Activated naive CD4-positive, alpha-beta T cell treated with anti-CD3 and anti-CD28 coated beads for 36 hours (primary cell): ENCODE results near the gene TEAD4. TPM values are rescaled to one million over a fixed set of nuclear protein-coding genes. Genes with fewer than 3 reads are reported as not detected.

ENCODE experiments used
- CTCF ChIA-PET: fragments of 350-600 bp; sonication (Branson Sonifier 250); formaldehyde crosslinking; loops from one replicate; lab custom pipeline; 2021; ENCODE audit warnings: antibody characterized with exemption; lab: Charles Lee
- DNase-seq: peaks from one replicate; pipeline ENCODE4 v3.0.0-alpha.2; 2020
- H3K27ac Mint-ChIP-seq: one replicate; pipeline ENCODE4 v1.8.0; 2021; ENCODE audit warnings: mild to moderate bottlenecking, mixed read lengths
- H3K27me3 Mint-ChIP-seq: one replicate; pipeline ENCODE4 v1.8.0; 2021; ENCODE audit warnings: low read depth, mixed read lengths
- H3K36me3 Mint-ChIP-seq: one replicate; pipeline ENCODE4 v1.8.0; 2021; ENCODE audit warnings: low read depth, mixed read lengths
- H3K4me1 Mint-ChIP-seq: one replicate; pipeline ENCODE4 v1.8.0; 2021; ENCODE audit warnings: low read depth, mixed read lengths
- H3K4me3 Mint-ChIP-seq: one replicate; pipeline ENCODE4 v1.8.0; 2021; ENCODE audit warnings: mild to moderate bottlenecking, moderate library complexity, mixed read lengths
- H3K9me3 Mint-ChIP-seq: one replicate; pipeline ENCODE4 v1.8.0; 2021; ENCODE audit warnings: mixed read lengths
- intact Hi-C: fragments of 100-400 bp; cut with micrococcal nuclease; formaldehyde crosslinking; loops from one replicate; pipeline ENCODE4 v1.15.1; 2023
- total RNA-seq, 2 experiments: library from RNA; stranded (reverse); gene quantifications; one replicate each; pipeline ENCODE4 v1.2.3, GENCODE V29; 2021

TEAD4 gene
- total RNA-seq, 2 experiments from 2014 or later = 3.7 to 4.5 TPM

DNA sequence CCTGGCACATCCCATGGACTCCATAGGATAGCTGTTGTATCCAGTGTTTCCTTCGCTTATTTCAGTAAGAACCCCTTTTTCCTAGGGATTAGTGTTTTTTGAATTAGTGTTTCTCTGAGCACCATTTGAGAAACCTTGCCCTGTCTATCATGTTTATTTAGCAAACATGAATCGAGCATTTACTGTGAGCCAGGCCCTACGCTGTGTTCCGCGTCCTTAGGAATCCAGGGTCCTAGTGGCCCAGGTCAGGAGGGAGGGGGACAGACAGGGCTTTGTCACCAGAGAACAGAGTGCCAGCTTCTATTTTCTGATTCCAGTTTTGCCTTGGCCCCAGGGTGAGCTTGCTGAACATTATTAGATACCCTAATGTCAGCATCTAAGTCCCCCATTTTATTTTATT is 2.5 kb downstream of the TEAD4 start:
- no peak overlapping the region for H3K27ac Mint-ChIP-seq
- intact Hi-C loops = loop anchor here (5.0 kb wide), 1 partner anchor 81 kb away; no protein-coding TSS in a partner anchor
- H3K4me1 Mint-ChIP-seq = peaks cover 15% of the 10 kb centered on the region
- H3K4me3 Mint-ChIP-seq = no peak overlapping the region
- no peaks in the 10 kb centered on the region for H3K36me3 Mint-ChIP-seq
- CTCF ChIA-PET = no interaction called here
- H3K9me3 Mint-ChIP-seq = no peaks in the 10 kb centered on the region
- H3K27me3 Mint-ChIP-seq = peaks cover 60% of the 10 kb centered on the region
- no peak for DNase-seq

DNA sequence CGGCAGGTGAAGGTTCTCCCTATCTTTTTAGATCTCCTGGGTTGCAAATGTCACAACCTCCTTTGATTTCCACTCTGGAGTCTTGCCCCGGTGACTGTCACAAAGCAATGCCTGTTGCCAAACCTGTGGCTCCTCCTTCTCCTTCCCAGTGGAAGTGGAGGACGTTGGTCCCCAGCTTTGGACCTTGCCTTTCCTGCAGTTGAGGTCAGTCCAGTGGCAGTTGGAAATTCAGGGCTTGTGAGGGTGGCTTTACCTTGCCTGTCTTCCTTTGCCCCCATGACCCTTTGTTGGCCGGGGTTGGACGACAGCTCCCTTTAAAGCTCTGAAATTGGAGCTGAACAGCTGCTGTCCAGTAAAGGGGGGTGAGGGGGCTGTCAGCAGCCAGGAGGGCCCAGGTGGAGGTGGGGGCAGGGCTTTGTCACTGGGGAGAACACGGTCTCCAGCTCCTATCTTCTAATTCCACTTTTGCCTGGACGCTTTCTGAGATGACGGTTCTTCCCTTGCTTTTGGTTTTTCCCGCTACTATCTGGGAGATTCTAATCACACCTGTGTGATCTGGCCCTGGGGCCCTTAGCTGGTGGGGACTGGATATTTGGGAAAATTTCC is 4.1 kb downstream of the TEAD4 start:
- H3K27ac Mint-ChIP-seq = no peak overlapping the region
- H3K4me3 Mint-ChIP-seq = no peak overlapping the region
- CTCF ChIA-PET = interaction anchor here (0.6 to 0.7 kb wide), 2 partner anchors 158 to 280 kb away, joined by 3 to 4 read pairs; no protein-coding TSS in a partner anchor
- H3K36me3 Mint-ChIP-seq = no peaks in the 10 kb centered on the region
- H3K9me3 Mint-ChIP-seq = no peaks in the 10 kb centered on the region
- peaks cover 15% of the 10 kb centered on the region for H3K4me1 Mint-ChIP-seq
- DNase-seq = no peak
- H3K27me3 Mint-ChIP-seq = peaks cover 49% of the 10 kb centered on the region
- intact Hi-C loops = loop anchor here (5.0 kb wide), 1 partner anchor 79 kb away; no protein-coding TSS in a partner anchor

DNA sequence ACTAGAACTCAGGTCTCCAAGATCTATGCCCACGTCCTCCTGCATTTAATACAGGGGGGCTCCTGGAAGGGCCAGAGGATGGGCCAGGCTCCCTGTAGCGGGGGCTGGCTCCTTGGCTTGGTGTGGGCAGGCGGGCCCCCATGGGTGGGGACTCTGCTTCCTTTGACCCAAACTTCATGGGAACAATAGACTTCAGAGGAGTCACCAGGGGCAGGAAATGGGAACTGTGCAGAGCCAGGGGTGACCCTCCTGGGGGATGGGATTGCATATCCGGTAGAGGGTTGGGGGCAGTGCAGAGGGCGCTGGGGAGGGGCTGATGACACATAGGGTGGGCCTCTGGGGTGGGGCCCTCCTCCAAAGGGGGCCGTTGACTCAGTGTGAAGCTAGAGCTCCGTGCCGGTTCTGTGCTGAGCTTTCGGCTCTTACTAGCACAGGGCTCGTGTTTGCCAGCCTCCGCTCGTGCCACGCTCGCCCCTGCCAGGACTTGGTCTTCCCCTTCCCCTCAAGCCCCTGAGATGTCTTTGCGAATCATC is 4.6 kb downstream of the TEAD4 start:
- no peak for DNase-seq
- H3K27me3 Mint-ChIP-seq = peaks cover 44% of the 10 kb centered on the region
- peaks cover 12% of the 10 kb centered on the region for H3K4me1 Mint-ChIP-seq
- no peaks in the 10 kb centered on the region for H3K9me3 Mint-ChIP-seq
- H3K4me3 Mint-ChIP-seq = no peak overlapping the region
- H3K27ac Mint-ChIP-seq = no peak overlapping the region
- CTCF ChIA-PET = interaction anchor here (0.6 to 0.7 kb wide), 2 partner anchors 158 to 281 kb away, joined by 3 to 4 read pairs; no protein-coding TSS in a partner anchor
- H3K36me3 Mint-ChIP-seq = no peaks in the 10 kb centered on the region
- intact Hi-C loops = loop anchor here (5.0 kb wide), 1 partner anchor 78 kb away; no protein-coding TSS in a partner anchor

DNA sequence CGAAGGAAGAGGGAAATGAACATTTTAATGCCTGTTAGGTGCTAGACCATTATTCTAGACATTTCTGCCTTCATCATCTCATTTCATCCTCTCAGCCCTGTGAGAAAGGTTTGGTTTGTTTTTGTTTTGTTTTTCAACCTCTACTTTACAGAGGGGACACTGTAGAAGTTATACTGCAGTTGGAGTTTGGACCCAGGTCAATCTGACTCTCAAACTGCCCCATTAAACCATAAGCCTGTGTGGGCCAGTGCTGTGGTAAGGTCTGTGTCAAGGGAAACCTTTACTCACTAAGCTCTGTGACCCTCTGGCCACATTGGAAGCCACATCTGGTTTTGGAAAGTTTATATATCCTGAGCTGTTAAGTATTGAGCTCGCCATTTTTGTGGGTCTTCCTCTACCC is 8.5 kb downstream of the TEAD4 start:
- H3K27me3 Mint-ChIP-seq = peaks cover 24% of the 10 kb centered on the region
- no peak for DNase-seq
- H3K4me1 Mint-ChIP-seq = no peaks in the 10 kb centered on the region
- no peak overlapping the region for H3K4me3 Mint-ChIP-seq
- no peak overlapping the region for H3K27ac Mint-ChIP-seq
- CTCF ChIA-PET = no interaction called here
- no peaks in the 10 kb centered on the region for H3K36me3 Mint-ChIP-seq
- no peaks in the 10 kb centered on the region for H3K9me3 Mint-ChIP-seq
- intact Hi-C loops = no loop called here

DNA sequence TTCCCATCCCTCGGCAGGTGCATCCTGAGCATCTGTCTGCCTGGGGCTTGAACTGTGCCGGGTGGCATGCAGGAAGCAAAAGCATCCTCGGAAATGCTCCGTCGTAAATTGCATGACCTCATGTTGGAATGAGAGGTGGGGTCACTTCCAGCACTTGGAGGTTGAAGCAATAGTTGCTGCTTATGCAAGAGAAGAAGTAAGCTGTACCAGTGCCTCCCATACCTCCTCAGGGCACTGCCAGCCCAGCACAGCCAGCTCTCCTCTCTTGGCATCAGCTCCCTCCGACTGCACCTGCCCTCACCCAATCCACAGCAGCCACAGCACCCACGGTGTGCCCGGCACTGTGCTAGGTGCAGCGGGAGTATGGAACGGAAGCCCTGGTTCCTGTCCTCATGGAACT is 11.5 kb downstream of the TEAD4 start:
- CTCF ChIA-PET = no interaction called here
- H3K27ac Mint-ChIP-seq = no peak overlapping the region
- DNase-seq = no peak
- peaks cover 12% of the 10 kb centered on the region for H3K27me3 Mint-ChIP-seq
- intact Hi-C loops = no loop called here
- H3K4me3 Mint-ChIP-seq = no peak overlapping the region
- no peaks in the 10 kb centered on the region for H3K9me3 Mint-ChIP-seq
- H3K36me3 Mint-ChIP-seq = no peaks in the 10 kb centered on the region
- no peaks in the 10 kb centered on the region for H3K4me1 Mint-ChIP-seq

DNA sequence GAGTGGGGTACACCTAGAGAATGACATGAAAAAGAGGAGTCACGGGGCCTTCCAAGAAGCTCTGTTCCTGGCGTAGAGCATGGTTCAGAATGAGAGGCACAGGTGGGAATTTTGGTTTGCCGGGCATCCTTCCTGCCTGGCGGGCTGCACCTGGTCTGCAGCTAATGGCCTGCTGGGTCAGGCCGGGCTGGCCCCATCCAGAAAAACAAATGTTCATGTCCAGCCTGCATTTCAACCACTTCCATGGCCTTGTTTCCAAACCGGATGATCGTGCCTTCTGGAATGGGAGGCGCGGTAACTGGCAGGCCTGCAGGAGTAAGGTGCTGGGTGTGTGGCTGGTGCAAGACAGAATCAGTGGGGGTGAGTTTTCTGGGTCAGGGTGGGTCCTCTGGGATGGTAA is 14.4 kb downstream of the TEAD4 start:
- H3K9me3 Mint-ChIP-seq = no peaks in the 10 kb centered on the region
- intact Hi-C loops = no loop called here
- no peaks in the 10 kb centered on the region for H3K4me1 Mint-ChIP-seq
- no peak overlapping the region for H3K4me3 Mint-ChIP-seq
- CTCF ChIA-PET = interaction anchor here (0.6 kb wide), 1 partner anchor 229 kb away, joined by 4 read pairs; no protein-coding TSS in a partner anchor
- no peaks in the 10 kb centered on the region for H3K36me3 Mint-ChIP-seq
- H3K27me3 Mint-ChIP-seq = peaks cover 8% of the 10 kb centered on the region
- no peak for DNase-seq
- no peak overlapping the region for H3K27ac Mint-ChIP-seq

DNA sequence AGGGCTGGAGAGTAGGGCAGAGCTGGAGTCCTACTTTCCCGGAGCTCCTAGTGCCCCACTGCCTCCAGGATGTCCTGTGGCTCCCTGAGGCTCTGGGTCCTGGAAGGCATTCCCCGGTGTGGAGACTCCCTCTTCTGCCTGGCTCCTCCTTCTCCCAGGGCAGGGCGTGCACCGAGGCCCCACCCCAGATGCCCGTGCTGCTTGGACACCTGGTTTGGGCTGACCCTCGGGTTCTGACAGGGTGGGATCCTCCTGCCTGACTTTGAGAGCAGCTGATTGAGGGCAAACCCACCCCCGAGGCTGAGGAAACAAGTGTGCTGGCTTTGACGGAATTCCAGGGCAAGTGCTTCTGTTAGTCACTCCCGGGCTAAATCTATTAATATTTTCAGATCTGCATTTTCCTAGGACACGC is 15.4 kb downstream of the TEAD4 start:
- Mint-ChIP-seq H3K27ac (no peak overlapping the region), H3K4me3 (no peak overlapping the region), H3K27me3 (peaks cover 8% of the 10 kb centered on the region), H3K9me3 (no peaks in the 10 kb centered on the region), H3K4me1 (no peaks in the 10 kb centered on the region), H3K36me3 (no peaks in the 10 kb centered on the region)
- intact Hi-C loops = no loop called here
- CTCF ChIA-PET = no interaction called here
- no peak for DNase-seq

DNA sequence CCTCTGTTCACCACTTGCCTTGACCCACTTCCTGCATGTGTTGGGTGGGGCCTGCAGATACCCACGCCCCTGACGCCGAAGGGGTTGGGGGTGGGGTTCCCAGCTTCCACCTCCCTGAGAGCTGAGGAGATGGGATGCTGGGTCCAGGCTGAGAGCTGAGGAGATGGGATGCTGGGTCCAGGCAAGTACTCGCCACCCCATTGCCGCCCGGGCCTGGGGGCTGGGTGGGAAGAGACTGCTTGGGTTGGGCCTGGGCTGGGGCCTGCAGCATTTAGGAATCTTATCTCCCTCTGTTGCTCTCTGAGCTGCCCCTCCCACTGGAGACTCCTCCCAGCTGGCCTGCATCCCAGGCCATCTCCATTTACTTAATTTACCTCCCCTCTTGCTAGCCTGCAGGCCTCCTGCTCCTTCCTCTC is 17.4 kb downstream of the TEAD4 start:
- no peaks in the 10 kb centered on the region for H3K36me3 Mint-ChIP-seq
- H3K4me1 Mint-ChIP-seq = no peaks in the 10 kb centered on the region
- H3K9me3 Mint-ChIP-seq = no peaks in the 10 kb centered on the region
- intact Hi-C loops = no loop called here
- no peak overlapping the region for H3K4me3 Mint-ChIP-seq
- CTCF ChIA-PET = no interaction called here
- DNase-seq = no peak
- no peak overlapping the region for H3K27ac Mint-ChIP-seq
- peaks cover 3% of the 10 kb centered on the region for H3K27me3 Mint-ChIP-seq

DNA sequence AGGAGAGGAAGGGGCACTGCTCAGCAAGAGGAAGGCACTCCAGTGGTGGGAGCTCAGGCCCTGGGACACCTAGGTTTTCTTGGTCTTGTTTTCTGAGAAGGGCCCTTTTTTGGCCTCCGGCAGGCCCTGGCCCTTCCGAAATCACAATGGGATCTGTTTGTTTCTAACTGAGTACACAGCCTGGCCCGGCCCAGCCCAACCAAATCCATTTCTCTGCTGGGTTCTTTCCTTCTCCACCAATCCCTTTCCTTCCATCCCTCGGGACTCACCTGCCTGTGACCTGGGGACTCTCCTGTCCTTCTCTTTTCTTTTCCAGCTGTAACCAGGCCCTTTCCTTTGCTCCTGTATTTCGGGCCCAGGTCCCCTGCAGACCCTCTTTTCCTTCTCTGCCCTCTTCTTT is 18.6 kb downstream of the TEAD4 start:
- CTCF ChIA-PET = no interaction called here
- Mint-ChIP-seq H3K4me3 (no peak overlapping the region), H3K9me3 (no peaks in the 10 kb centered on the region), H3K27ac (no peak overlapping the region), H3K4me1 (no peaks in the 10 kb centered on the region), H3K27me3 (peaks cover 2% of the 10 kb centered on the region), H3K36me3 (no peaks in the 10 kb centered on the region)
- no peak for DNase-seq
- intact Hi-C loops = no loop called here

DNA sequence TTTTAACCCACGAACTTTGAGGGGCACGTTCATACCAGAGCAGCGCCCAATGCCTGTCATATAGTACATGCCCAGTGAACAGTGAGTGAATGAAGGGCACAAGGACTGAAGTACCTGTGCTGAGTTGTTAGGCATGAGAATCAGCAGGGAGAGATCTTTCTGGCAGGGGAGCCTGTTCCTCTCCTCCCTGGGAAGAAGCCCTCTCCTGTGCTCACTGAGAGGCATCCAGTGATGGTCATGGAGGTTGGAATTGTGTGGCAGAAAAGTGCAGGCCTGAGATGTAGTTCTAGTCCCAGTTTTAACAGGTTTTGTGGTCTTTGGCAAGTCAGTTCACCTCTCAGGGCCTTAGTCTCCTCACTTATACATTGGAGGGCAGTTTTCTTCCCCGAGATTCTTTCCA is 20.6 kb downstream of the TEAD4 start:
- CTCF ChIA-PET = interaction anchor here (1.0 kb wide), 1 partner anchor 126 kb away, joined by 5 read pairs; no protein-coding TSS in a partner anchor
- no peaks in the 10 kb centered on the region for H3K36me3 Mint-ChIP-seq
- H3K4me3 Mint-ChIP-seq = no peak overlapping the region
- no peak for DNase-seq
- no peaks in the 10 kb centered on the region for H3K4me1 Mint-ChIP-seq
- no peak overlapping the region for H3K27ac Mint-ChIP-seq
- H3K27me3 Mint-ChIP-seq = no peaks in the 10 kb centered on the region
- intact Hi-C loops = no loop called here
- no peaks in the 10 kb centered on the region for H3K9me3 Mint-ChIP-seq

DNA sequence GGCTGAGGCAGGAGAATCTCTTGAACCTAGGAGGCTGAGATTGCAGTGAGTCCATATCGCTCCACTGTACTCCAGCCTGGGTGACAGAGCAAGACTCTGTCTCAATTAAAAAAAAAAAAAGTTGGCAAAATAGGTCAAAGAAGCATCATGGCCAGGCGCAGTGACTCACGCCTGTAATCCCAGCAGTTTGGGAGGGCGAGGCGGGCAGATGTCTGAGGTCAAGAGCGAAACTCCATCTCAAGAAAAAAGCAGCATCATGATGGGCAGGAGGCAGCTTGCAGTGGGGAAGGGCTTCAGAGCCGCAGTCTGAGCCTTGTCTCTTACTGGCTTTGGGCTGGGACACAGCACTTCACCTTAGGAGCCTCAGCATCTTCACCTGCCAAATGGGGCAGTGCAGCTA is 21.4 kb downstream of the TEAD4 start:
- Mint-ChIP-seq H3K4me1 (no peaks in the 10 kb centered on the region), H3K27me3 (no peaks in the 10 kb centered on the region), H3K27ac (no peak overlapping the region), H3K9me3 (no peaks in the 10 kb centered on the region), H3K4me3 (no peak overlapping the region), H3K36me3 (no peaks in the 10 kb centered on the region)
- DNase-seq = no peak
- CTCF ChIA-PET = no interaction called here
- intact Hi-C loops = no loop called here

DNA sequence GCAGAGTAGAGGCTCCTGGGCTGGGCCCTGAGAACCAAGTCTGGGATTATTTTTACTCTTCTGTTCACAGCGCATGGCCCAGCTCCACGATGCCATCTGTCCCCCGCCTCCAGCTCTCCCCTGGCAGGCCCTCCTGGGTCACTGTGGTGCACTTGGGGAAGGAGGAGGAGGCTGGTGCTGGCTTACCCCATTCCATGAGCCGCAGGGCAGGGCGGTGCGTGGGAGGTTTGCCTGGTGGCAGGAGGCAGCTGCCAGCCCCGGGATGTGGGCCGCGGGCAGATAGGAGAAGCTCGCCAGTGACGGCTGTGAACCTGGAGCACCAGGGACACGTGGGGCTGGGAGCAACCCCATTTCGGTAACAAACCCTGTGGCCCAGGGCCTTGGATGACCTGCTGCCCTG is 23.2 kb downstream of the TEAD4 start:
- no peak overlapping the region for H3K4me3 Mint-ChIP-seq
- intact Hi-C loops = no loop called here
- no peak overlapping the region for H3K27ac Mint-ChIP-seq
- H3K9me3 Mint-ChIP-seq = no peaks in the 10 kb centered on the region
- no peaks in the 10 kb centered on the region for H3K36me3 Mint-ChIP-seq
- no peaks in the 10 kb centered on the region for H3K27me3 Mint-ChIP-seq
- no peaks in the 10 kb centered on the region for H3K4me1 Mint-ChIP-seq
- CTCF ChIA-PET = no interaction called here
- DNase-seq = no peak

DNA sequence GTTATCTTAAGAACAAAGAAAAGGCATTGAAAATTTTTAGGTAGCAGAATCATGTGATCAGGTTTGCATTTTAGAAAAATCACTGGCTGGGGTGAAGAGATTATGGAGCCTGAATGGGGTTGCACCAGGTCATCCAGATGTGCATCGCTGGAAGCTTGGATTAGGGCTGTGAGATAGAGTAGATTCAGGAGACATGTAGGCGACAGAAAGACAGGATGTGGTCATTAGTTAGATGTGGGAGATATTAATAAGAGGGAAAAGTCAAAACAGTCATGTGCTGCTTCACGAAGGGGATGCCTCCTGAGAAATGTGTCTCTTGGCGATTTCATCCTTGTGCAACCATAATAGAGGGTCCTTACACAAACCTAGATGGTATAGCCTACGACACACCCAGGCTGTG is 25.1 kb downstream of the TEAD4 start:
- H3K4me3 Mint-ChIP-seq = no peak overlapping the region
- H3K36me3 Mint-ChIP-seq = no peaks in the 10 kb centered on the region
- CTCF ChIA-PET = no interaction called here
- DNase-seq = no peak
- H3K27me3 Mint-ChIP-seq = no peaks in the 10 kb centered on the region
- no peaks in the 10 kb centered on the region for H3K9me3 Mint-ChIP-seq
- no peak overlapping the region for H3K27ac Mint-ChIP-seq
- intact Hi-C loops = no loop called here
- no peaks in the 10 kb centered on the region for H3K4me1 Mint-ChIP-seq
